22Rv1 (cell line): ENCODE measurements around the gene WWC2.

Experiments used
- ZFX ChIP-seq: fragments of 450-650 bp; IDR thresholded peaks from 2 replicates; pipeline ENCODE4 v1.6.1; 2017; ENCODE audit warnings: antibody characterized with exemption, borderline replicate concordance
- TF ChIP-seq, protein P1 (sequence below): fragments of 450-650 bp; IDR thresholded peaks from 2 replicates; pipeline ENCODE4 v1.5.1; 2017; ENCODE audit warnings: mild to moderate bottlenecking

GRCh38 chr4:183285886-183286285, 186.8 kb downstream of the WWC2 start:
- TF ChIP-seq, protein P1, sequence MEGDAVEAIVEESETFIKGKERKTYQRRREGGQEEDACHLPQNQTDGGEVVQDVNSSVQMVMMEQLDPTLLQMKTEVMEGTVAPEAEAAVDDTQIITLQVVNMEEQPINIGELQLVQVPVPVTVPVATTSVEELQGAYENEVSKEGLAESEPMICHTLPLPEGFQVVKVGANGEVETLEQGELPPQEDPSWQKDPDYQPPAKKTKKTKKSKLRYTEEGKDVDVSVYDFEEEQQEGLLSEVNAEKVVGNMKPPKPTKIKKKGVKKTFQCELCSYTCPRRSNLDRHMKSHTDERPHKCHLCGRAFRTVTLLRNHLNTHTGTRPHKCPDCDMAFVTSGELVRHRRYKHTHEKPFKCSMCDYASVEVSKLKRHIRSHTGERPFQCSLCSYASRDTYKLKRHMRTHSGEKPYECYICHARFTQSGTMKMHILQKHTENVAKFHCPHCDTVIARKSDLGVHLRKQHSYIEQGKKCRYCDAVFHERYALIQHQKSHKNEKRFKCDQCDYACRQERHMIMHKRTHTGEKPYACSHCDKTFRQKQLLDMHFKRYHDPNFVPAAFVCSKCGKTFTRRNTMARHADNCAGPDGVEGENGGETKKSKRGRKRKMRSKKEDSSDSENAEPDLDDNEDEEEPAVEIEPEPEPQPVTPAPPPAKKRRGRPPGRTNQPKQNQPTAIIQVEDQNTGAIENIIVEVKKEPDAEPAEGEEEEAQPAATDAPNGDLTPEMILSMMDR: no peak
- no peak for TF ChIP-seq ZFX
